ENCODE results near the gene SYNGR3. TPM values are rescaled to one million over a fixed set of nuclear protein-coding genes. Genes with fewer than 3 reads are reported as not detected.

Gene SYNGR3
- total and polyA plus RNA-seq, 2 of the 13 experiments (the other 11 are each of a cell fraction or from before 2014, with no cell fraction given): 0.97 to 5.7 TPM

GRCh38 chr16:2003827-2004641 lies 14.3 kb downstream of the SYNGR3 start (continued):
- TF ChIP-seq MLXIP (CRISPR knock-in tag; IDR thresholded peaks at IDR 0.05; ENCODE audit: borderline replicate concordance): no peak
- TF ChIP-seq SOX5 (CRISPR knock-in tag; IDR thresholded peaks at IDR 0.05; ENCODE audit: borderline replicate concordance): peak; percentile 43; the same call in 1 of the 2 replicates
- 0 out of 2 replicates have a peak, but pooled peaks have one; percentile 31 for TF ChIP-seq ZNF274 (CRISPR knock-in tag; IDR thresholded peaks at IDR 0.05)
- TF ChIP-seq SMAD9 (CRISPR knock-in tag; IDR thresholded peaks at IDR 0.05): no peak
- TF ChIP-seq RFX1 (IDR thresholded peaks at IDR 0.05): no peak; the same call in 1 of the 2 replicates
- TF ChIP-seq KDM5B (CRISPR knock-in tag; IDR thresholded peaks at IDR 0.05; ENCODE audit: borderline replicate concordance): peak; percentile 24; the same call in 1 of the 2 replicates
- no peak for TF ChIP-seq ZNF83 (CRISPR knock-in tag; IDR thresholded peaks at IDR 0.05; ENCODE audit: borderline replicate concordance)
- no peak for TF ChIP-seq TCF7 (IDR thresholded peaks at IDR 0.05; ENCODE audit: low read depth)
- TF ChIP-seq FOSL2 (CRISPR knock-in tag; IDR thresholded peaks at IDR 0.05): peak; percentile 35; the same call in 1 of the 2 replicates
- TF ChIP-seq ZNF451 (CRISPR knock-in tag; IDR thresholded peaks at IDR 0.05): 0 out of 2 replicates have a peak, but pooled peaks have one; percentile 24
- TF ChIP-seq CEBPZ (IDR thresholded peaks at IDR 0.05; ENCODE audit: low read length): no peak
- no peak for TF ChIP-seq NFE2 (CRISPR knock-in tag; IDR thresholded peaks at IDR 0.05)
- TF ChIP-seq ZNF20 (CRISPR knock-in tag; IDR thresholded peaks at IDR 0.05): no peak
- peak; percentile 83 for TF ChIP-seq ZFX (CRISPR knock-in tag; IDR thresholded peaks at IDR 0.05; ENCODE audit: low read depth)
- TF ChIP-seq ZSCAN25 (CRISPR knock-in tag; IDR thresholded peaks at IDR 0.05): peak; percentile 74; the same call in 1 of the 2 replicates
- 0 out of 2 replicates have a peak, but pooled peaks have one; percentile 20 for TF ChIP-seq PPARG (CRISPR knock-in tag; conservative IDR thresholded peaks at IDR 0.05)
- no peak for TF ChIP-seq ZBTB44 (CRISPR knock-in tag; IDR thresholded peaks at IDR 0.05)
- TF ChIP-seq ZBTB4 (CRISPR knock-in tag; IDR thresholded peaks at IDR 0.05; ENCODE audit: borderline replicate concordance): no peak

All from HepG2 (cell line).